ENCODE measurements around the gene MCL1.

Gene MCL1

GRCh38 chr1:150555198-150555970 lies 24.0 kb downstream of the MCL1 start:
- no peak for DNase-seq

DNA sequence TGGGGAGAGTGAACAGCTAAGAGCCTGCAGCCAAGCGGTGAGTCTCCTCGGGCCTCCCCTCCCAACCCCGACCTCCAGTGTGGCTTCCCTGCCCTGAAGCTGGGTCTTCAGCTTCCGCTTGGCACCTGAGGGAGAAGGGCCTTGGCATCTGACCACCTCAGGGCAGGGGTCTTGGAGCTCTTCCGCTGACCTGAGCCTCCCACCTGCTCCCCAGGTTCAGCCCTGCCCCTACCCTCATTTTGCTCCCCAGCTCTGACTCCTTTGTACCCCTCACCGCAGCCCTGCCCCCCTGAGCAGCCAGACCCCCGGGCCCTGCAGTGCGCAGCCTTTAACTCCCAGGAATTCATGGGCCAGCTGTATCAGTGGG lies 25.3 kb downstream of the MCL1 start:
- DNase-seq: no peak

DNA sequence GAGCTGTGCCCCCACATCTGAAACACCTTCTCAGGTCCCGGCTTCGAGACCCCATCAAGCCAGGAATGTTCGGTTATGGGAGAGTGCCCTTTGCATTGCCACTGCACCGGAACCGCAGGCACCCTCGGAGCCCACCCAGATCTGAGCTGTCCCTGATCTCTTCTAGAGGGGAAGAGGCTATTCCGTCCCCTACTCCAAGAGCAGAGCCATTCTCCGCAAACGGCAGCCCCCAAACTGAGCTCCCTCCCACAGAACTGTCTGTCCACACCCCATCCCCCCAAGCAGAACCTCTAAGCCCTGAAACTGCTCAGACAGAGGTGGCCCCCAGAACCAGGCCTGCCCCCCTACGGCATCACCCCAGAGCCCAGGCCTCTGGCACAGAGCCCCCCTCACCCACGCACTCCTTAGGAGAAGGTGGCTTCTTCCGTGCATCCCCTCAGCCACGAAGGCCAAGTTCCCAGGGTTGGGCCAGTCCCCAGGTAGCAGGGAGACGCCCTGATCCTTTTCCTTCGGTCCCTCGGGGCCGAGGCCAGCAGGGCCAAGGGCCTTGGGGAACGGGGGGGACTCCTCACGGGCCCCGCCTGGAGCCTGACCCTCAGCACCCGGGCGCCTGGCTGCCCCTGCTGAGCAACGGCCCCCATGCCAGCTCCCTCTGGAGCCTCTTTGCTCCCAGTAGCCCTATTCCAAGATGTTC lies 25.9 kb downstream of the MCL1 start:
- no peak for DNase-seq

DNA sequence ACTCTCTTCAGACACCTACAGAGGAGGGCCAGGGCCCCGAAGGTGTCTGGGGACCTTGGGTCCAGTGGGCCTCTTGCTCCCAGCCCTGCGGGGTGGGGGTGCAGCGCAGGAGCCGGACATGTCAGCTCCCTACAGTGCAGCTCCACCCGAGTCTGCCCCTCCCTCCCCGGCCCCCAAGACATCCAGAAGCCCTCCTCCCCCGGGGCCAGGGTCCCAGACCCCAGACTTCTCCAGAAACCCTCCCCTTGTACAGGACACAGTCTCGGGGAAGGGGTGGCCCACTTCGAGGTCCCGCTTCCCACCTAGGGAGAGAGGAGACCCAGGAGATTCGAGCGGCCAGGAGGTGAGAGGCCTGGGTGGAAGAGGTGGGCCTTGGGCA lies 26.5 kb downstream of the MCL1 start:
- no peak for DNase-seq

- peak in 1 of 2 donors; percentile 26 for DNase-seq
These were observed 27.1 kb downstream of the MCL1 start for GRCh38 chr1:150552128-150552910.

DNA sequence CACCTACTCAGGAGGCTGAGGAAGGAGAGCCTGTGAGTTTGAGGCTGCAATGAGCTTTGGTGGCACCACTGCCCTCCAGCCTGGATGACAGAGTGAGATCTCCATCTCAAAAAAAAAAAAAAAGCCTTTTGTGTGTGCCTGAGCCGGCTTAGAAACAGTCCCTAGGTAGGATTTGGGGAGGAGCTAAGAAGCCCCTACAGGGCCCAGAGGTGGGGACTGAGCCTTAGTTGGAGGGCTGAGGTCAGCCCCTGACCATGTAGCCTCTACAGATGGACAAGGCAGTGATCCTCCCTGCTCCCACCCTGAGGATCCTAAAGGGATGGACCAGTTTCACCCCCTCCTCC lies 27.7 kb downstream of the MCL1 start:
- no peak for DNase-seq

DNA sequence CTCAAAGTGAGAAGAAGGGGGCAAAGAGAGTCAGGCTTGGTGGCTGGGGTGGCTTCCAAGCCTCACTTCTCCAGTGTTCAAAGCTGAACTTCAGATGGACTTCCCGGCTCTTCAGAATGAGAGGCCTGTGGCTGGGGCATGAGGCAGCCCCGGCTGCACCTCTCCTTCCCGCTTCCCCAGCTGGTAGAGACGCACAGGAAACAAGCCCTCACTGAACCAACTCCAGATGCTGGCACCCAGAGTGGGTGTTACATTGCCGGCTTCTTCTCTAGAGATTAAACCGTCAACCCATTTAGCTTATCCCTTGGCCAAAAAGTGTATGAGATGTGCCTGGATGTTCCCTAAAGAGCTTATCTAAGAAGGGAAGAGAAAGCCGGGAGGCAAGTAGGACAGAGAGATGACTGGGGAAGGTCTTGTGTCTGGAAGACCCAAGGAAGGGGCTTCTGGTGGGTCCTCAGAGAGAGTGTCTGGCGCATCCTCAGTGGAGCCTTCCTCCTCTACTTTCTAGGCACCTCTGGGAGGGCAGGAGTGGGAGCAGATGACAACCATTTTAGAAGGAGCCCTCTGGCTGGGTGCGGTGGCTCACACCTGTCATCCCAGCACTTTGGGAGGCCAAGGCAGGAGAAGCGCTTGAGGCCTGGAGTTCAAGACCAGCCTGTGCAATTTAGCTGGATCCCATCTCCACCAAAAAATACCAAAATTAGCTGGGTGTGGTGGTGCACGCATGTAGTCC lies 28.2 kb downstream of the MCL1 start:
- no peak for DNase-seq

DNA sequence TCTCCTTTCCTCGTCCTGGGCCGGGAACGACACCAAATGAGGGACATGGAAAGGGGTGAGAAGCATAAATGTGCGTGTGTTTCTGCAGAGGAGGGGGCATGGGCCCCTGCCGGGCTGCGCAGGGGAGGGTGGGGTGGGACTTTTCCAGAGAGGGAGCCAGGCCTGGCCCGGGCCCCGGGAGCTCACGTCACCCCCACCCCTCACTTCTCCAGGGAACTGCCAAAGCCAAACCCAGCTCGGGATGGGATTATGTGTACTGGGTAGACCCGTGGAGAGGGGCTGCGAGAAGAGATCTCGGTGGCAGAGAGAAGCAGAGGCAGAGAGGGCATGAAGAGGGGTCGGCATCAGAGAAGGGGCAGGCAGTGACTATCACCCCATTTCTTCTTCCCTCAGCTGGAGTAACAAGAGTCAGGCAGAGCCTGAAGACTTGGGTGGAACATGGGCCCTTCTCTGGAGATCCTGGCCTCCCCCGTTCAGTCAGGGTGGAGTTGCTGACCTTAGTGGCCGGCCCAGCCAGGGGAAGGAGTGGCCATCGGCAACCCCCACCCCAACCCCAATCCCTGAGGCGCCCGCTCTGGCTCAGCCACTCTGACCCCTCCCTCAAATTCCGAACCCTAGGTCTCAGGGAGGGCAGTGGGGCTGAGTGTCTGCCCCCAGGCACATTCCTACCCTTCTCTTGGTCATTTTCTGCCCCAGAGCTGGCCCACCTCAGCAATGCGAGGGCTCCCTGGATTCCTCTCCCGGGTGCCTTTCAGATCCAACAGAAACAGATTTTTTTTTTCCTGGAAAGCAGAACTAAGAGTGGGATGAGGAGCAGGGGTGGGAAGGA lies 29.0 kb downstream of the MCL1 start:
- DNase-seq: no peak

- no peak for DNase-seq
These were observed 29.8 kb downstream of the MCL1 start for GRCh38 chr1:150549496-150550221.

DNA sequence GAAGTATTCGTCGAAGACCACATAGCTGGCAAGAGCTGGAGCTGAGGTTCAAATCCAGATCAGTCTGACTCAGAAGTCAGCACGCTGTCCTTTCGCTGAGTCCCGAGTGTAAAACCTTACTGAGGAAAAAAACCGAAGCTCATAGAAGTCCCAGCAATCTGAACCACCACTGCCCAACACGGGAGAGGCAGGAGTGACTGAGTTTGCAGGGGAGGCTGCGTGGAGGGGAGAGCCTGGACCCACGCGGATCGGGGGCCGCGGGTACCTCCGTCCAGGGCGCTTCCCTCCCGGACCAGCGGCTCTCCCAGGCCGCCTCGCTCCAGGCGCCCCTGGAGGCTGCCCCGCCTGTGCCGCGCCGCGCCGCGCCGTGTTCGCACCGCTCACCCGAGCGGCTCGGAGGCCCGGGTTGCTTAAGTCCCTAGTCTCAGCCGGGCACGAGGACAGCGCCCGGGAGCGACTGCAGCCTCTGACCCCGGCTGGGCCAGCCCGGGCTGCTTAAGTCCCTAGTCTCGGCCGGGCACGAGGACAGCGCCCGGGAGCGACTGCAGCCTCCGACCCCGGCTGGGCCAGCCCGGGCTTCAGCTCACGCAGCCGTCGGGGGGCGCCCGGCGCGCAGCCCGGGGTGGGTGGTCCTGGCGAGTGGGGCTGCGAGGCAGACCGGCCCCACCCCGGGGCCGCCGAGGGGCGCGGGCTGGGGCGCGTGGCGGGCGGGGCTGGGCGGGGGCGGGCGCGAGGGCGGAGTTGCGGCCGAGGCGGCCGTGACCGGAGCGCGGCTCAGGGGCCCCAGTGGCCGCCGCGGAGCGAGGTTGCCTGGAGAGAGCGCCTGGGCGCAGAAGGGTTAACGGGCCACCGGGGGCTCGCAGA lies 30.5 kb downstream of the MCL1 start, which contains the start of gene ADAMTSL4:
ADAMTSL4 (plus strand) TSS at position 777 of the 864 bp plus-strand sequence. CDS start 2,881 bp downstream, outside the sequence.
- DNase-seq: no peak

- DNase-seq: no peak
These were observed 31.1 kb downstream of the MCL1 start for GRCh38 chr1:150548324-150548631.

- DNase-seq: no peak
These were observed 33.0 kb downstream of the MCL1 start for GRCh38 chr1:150546294-150546937.

DNA sequence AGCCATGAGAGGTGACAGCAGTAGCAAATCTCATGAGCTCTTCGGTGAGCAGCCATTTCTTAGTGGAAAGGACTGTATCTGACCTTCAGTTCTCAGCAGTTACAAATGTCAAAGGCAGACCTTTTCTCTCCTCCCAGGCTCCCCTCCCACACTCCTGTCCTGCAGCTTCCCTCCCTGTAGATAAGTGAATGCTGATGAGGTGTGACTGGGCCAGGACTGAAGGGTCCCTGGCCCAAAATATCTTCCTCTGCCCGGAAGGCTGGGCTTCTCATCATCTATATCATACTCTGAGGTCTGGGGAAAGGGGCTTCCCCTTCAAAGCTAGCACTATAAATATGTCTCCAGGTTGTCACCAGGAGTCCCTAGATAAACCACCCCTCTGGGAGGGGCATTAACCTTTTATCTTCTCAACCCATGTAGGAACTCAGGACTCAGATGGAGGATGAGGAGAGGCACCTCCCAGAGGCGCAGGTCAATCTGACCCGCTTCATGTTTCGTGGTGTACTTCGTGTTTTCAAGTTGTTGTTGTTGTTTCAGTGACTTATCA lies 33.9 kb downstream of the MCL1 start:
- DNase-seq: no peak

DNA sequence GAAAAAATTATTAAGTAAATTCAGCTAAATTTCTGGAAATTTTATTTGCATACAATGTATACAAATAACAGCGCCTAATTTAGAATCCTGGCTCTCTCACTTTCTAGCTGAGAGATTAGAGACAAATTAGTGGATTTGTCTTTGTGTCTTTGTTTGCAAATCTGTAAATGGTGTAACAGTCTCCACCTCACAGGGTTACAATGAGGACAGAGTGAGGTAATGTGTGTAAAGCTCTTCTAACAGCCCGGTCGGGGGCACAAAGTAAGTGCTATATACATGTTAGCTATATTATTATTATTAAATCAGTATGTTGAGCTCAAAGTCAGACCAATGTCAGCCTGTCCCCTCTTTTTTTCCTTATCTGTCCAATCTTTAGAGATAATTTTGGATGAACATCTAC lies 35.2 kb downstream of the MCL1 start:
- no peak for DNase-seq

- no peak for DNase-seq
These were observed 35.8 kb downstream of the MCL1 start for GRCh38 chr1:150543500-150544143.

- no peak for DNase-seq
These were observed 41.4 kb downstream of the MCL1 start for GRCh38 chr1:150537732-150538684.

GRCh38 chr1:150536836-150537731 lies 42.3 kb downstream of the MCL1 start:
- no peak for DNase-seq
